Activated naive CD4-positive, alpha-beta T cell treated with anti-CD3 and anti-CD28 coated beads, Interleukin-2, amount 10 ng/mL, durations not matched to agents 7 days and 5 days (primary cell): Measurements from ENCODE around the gene SLC2A11.
"Not testable (repeated sequence)": the region's sequence is repeated elsewhere in the genome, so short reads cannot be mapped to it uniquely, and the experiment has no call there.

Source experiments
- CTCF ChIA-PET: fragments of 350-600 bp; sonication (Branson Sonifier 250); formaldehyde crosslinking; loops from one replicate; lab custom pipeline; 2021; ENCODE audit warnings: antibody characterized with exemption; lab: Charles Lee
- DNase-seq: peaks from one replicate; pipeline ENCODE4 v3.0.0-alpha.2; 2020
- H3K27ac Mint-ChIP-seq: one replicate; pipeline ENCODE4 v1.8.0; 2021; ENCODE audit warnings: mild to moderate bottlenecking, moderate library complexity, mixed read lengths
- H3K27me3 Mint-ChIP-seq: one replicate; pipeline ENCODE4 v1.8.0; 2021; ENCODE audit warnings: mild to moderate bottlenecking, mixed read lengths
- H3K36me3 Mint-ChIP-seq: one replicate; pipeline ENCODE4 v1.8.0; 2021; ENCODE audit warnings: mixed read lengths
- H3K4me1 Mint-ChIP-seq: one replicate; pipeline ENCODE4 v1.8.0; 2021; ENCODE audit warnings: mixed read lengths
- H3K4me3 Mint-ChIP-seq: one replicate; pipeline ENCODE4 v1.8.0; 2021; ENCODE audit warnings: mild to moderate bottlenecking, moderate library complexity, mixed read lengths
- H3K9me3 Mint-ChIP-seq: one replicate; pipeline ENCODE4 v1.8.0; 2021; ENCODE audit warnings: mixed read lengths

Gene SLC2A11

DNA sequence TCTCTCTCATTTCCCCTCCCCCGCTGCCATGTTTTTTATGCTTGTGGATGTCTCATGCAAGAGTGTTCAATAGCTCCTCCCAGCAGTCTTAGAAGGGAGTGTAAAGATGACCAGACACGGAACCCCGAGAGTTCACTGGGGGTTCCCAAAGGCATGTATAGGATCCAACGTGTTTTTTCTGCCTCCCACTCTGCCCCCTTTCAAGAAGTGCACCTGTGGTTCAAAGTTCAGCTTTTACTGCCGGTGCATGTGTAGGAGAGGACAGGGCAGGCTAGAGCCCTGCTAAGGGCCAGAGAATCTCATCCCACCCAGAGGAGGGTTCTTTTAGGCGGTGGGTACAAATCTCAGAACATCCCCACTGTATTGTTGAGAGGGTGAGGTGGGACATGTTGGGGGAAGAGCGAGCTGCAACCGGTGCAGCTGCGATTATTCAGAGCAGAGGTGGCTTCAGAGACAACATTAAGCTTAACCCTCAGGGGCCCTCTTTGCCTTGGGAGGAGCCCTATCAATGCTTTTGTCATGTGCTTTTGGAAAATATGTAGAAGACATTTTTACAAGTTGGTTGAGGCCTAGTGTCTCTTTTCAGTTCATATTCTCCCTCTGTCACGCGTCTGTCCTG lies 51.0 kb downstream of the SLC2A11 start:
- no peak overlapping the region for H3K27ac Mint-ChIP-seq
- CTCF ChIA-PET = no interaction called here
- H3K27me3 Mint-ChIP-seq = peaks cover 16% of the 10 kb centered on the region
- H3K4me1 Mint-ChIP-seq = peaks cover 26% of the 10 kb centered on the region
- H3K36me3 Mint-ChIP-seq = no peaks in the 10 kb centered on the region
- DNase-seq = no peak
- no peak overlapping the region for H3K4me3 Mint-ChIP-seq
- H3K9me3 Mint-ChIP-seq = no peaks in the 10 kb centered on the region

DNA sequence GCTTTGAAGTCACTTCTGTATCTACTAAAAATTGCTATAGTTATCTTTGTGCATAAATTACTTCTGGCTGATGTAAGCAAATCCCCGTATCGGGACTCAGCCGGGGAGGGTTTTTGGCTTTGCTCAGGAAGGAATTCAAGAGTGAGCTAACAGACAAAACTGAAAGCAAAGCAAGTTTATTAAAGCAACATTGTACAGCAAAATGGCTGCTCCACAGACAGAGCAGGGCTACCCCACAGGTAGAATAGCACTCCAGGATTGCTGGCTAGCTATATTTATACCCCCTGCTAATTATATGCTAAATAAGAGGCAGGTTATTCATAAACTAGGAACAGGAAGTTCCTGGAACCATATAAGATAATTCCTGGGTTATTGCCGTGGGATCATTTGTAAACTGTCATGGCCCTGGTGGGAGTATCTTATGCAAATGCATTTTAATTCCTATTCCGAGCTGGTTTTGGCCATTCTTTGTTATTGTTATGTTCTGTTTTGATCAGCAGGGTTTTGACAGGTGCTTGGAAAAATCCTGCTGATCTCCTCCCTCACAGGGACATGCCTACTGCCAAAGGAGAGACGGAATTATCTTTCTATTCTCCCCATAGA lies 51.7 kb downstream of the SLC2A11 start:
- Mint-ChIP-seq H3K36me3 (no peaks in the 10 kb centered on the region), H3K27ac (no peak overlapping the region), H3K4me1 (peaks cover 32% of the 10 kb centered on the region), H3K27me3 (peaks cover 16% of the 10 kb centered on the region), H3K4me3 (no peak overlapping the region), H3K9me3 (no peaks in the 10 kb centered on the region)
- DNase-seq = no peak
- CTCF ChIA-PET = no interaction called here

DNA sequence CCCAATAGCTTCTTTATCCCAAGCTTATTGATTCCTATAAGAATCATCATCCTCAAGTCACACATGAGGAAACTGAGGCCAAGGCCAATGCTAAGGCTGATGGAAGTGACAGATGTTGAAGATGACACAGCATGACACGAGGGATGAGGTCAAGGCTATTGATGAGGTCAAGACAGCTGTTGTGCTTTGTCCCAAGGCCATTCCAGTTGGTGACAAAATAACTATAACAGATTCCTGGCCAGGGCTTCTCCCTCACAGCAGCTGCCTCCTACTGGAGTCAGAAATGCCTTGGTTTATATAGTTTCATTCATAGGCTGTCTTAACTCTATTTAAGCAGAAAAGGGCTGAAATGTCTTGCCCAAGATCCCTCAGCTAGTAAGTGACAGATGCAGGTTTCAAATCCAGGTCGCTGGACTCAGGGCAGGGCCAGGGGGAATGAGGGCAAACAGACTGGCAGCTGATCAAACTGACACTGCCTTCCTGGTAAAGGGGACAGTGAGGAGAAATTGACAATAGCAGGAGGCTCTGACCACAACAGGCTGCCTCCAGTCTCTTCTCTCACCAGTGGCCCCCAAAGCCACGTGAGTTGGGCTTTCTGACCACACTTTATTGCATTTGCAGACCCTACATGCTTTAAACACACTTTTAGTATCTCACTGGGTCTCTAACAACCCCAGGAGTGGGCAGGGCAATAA lies 53.0 kb downstream of the SLC2A11 start:
- H3K4me3 Mint-ChIP-seq = no peak overlapping the region
- peaks cover 8% of the 10 kb centered on the region for H3K27me3 Mint-ChIP-seq
- no peak overlapping the region for H3K27ac Mint-ChIP-seq
- no peaks in the 10 kb centered on the region for H3K9me3 Mint-ChIP-seq
- H3K36me3 Mint-ChIP-seq = no peaks in the 10 kb centered on the region
- H3K4me1 Mint-ChIP-seq = peaks cover 30% of the 10 kb centered on the region
- CTCF ChIA-PET = interaction anchor here (1.0 to 1.1 kb wide), 2 partner anchors 16 to 52 kb away, joined by 3 read pairs; partner anchors contain the start of gene MIF
- no peak for DNase-seq

DNA sequence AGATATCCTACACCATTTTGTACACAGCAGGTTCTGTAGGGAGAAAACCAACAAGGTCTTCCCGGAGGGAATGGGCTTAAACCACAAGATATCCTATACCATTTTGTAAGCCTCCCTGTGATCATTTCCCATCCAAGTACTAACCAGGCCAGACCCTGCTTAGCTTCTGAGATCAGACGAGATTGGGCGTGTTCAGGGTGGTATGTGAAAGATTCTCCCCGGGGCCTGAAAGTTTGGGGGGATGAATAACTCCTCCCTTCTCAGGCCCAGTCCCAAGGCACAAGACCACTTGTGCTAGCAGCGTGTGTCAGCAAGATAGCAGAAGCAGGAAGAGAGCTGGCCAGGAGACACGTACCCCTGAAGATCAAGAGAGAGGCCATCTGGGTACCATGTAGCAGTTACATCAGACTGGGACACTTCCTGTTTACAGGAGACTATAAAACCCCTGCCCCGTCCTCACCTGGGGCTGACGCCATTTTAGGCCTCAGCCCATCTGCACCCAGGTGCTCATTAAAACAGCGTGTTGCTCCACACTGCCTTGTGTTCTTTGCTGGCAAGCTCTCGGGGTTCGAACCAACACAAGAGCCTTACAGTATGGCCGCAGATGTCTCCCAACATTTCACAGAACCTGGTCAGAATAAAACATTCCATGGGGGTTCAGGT lies 53.8 kb downstream of the SLC2A11 start:
- H3K27me3 Mint-ChIP-seq = peaks cover 5% of the 10 kb centered on the region
- no peaks in the 10 kb centered on the region for H3K9me3 Mint-ChIP-seq
- peaks cover 28% of the 10 kb centered on the region for H3K4me1 Mint-ChIP-seq
- H3K27ac Mint-ChIP-seq = no peak overlapping the region
- no peak for DNase-seq
- CTCF ChIA-PET = interaction anchor here (1.0 kb wide), 1 partner anchor 52 kb away, joined by 3 read pairs; no protein-coding TSS in a partner anchor
- H3K4me3 Mint-ChIP-seq = no peak overlapping the region
- H3K36me3 Mint-ChIP-seq = no peaks in the 10 kb centered on the region

DNA sequence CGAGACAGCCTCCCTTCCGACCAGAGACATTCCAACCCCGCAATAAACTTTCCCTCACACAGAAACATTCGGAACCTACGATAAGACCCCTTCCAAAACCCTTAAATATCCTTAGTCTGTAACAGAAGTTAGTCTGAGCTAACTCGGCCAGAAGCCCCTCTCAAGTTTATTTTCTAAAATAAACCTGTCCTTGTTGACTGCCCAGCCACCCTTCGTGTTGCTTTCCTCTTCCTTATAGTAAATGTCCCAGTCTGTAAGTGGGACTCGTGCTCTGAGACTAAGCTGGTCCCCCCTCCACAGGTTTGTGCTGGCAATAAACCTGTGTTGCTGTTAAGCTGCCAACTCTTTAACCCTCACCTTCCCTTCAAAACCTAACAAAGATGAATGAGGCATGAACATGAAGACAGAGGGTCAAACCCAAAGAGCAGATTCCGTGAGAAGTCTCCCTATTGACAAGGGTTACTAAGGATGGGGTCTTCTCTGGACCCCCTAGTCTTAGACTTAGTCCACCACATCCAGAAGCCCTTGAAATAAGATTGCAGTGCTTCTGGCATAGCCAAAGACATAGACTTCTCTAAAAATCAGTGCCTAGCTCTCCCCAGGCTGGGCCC lies 54.7 kb downstream of the SLC2A11 start:
- no peak overlapping the region for H3K27ac Mint-ChIP-seq
- no peak for DNase-seq
- CTCF ChIA-PET = interaction anchor here (1.7 kb wide), 1 partner anchor 18 kb away, joined by 11 read pairs; the partner anchor contains the start of gene MIF
- peaks cover 28% of the 10 kb centered on the region for H3K4me1 Mint-ChIP-seq
- H3K27me3 Mint-ChIP-seq = no peaks in the 10 kb centered on the region
- no peaks in the 10 kb centered on the region for H3K9me3 Mint-ChIP-seq
- no peaks in the 10 kb centered on the region for H3K36me3 Mint-ChIP-seq
- H3K4me3 Mint-ChIP-seq = no peak overlapping the region

DNA sequence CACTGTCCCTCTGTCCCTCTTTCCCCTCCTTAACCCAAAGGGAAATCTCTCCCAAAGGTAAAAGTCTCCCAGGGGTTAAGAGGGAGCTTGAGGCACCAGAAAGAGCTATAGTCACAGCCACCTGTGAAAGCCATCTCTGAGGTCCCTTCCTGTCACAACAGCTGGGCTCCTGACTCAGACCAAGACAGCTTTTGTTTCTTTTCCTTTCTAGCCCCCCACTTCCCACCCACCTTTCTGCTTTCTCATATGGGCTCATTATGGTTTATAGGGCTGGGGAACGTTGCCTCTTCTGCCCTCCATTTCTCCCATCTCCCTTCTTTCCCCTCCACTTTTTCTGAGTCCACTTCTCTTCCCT lies 55.6 kb downstream of the SLC2A11 start:
- DNase-seq = no peak
- H3K36me3 Mint-ChIP-seq = peaks cover 2% of the 10 kb centered on the region
- H3K4me3 Mint-ChIP-seq = peak overlapping the region; percentile 83
- H3K27ac Mint-ChIP-seq = peak overlapping the region; percentile 93
- H3K4me1 Mint-ChIP-seq = peaks cover 28% of the 10 kb centered on the region
- CTCF ChIA-PET = interaction anchor here (1.7 kb wide), 1 partner anchor 19 kb away, joined by 11 read pairs; the partner anchor contains the start of gene MIF
- H3K9me3 Mint-ChIP-seq = no peaks in the 10 kb centered on the region
- no peaks in the 10 kb centered on the region for H3K27me3 Mint-ChIP-seq

DNA sequence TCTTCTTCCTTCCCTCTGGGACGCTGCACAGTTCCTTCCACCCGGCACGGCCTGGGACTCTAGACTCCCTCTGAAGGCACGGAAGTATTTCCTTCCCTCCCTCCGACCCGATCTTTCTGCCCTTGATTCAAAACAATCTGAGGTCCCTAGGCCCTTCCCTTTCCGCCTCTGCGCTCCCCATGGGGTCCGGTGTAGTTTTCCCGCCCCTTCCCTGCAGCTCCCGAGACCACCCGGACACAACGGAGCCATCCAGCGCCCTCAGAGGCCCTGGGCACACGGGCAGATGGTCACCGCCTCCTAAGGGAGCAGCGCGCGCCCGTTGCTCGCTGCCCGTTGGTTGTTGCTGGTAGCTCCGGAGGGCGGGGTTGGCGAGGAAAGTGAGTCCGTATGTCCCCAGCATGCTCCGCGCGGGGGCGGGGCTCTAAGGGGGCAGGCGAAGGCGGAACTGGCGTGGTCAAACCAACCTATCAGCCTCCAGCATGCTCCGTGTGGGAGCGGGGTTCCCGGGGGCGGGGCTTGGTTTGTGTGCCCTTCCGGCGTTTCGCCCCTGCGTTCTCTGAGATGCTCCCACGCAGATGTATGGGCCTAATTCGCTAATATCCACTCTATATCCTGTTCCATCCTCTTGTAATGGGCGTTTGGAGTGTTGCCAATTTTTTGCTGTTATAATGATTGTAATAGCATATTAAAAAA lies 56.1 kb downstream of the SLC2A11 start:
- Mint-ChIP-seq H3K4me1 (peaks cover 28% of the 10 kb centered on the region), H3K9me3 (no peaks in the 10 kb centered on the region), H3K4me3 (peak overlapping the region; percentile 83), H3K27ac (peak overlapping the region; percentile 93), H3K36me3 (peaks cover 3% of the 10 kb centered on the region), H3K27me3 (no peaks in the 10 kb centered on the region)
- CTCF ChIA-PET = interaction anchor here (1.7 kb wide), 1 partner anchor 20 kb away, joined by 11 read pairs; the partner anchor contains the start of gene MIF
- DNase-seq = peak; percentile 100

DNA sequence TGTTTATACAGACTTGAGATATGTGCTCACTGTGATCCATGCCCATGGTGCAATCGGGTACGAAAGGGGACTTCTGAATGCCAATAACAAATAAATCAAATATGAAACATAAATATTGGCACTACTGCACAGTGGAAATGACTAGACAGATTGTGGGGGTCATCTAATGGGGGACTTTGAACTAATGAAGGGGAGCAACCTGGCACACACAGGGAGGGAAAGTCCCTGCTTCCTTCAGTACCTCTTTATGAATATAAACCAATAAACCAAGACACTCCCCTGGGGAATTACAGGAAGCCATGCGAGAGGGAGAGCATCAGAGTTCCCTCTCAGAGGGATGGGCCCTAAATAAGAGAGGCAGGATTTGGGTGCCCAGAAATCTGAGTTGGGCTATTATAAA lies 57.6 kb downstream of the SLC2A11 start:
- Mint-ChIP-seq H3K4me1 (peaks cover 28% of the 10 kb centered on the region), H3K27me3 (no peaks in the 10 kb centered on the region), H3K9me3 (no peaks in the 10 kb centered on the region), H3K4me3 (no peak overlapping the region), H3K27ac (no peak overlapping the region), H3K36me3 (peaks cover 3% of the 10 kb centered on the region)
- DNase-seq = no peak
- CTCF ChIA-PET = interaction anchor here (1.4 kb wide), 1 partner anchor 15 kb away, joined by 3 read pairs; no protein-coding TSS in a partner anchor

DNA sequence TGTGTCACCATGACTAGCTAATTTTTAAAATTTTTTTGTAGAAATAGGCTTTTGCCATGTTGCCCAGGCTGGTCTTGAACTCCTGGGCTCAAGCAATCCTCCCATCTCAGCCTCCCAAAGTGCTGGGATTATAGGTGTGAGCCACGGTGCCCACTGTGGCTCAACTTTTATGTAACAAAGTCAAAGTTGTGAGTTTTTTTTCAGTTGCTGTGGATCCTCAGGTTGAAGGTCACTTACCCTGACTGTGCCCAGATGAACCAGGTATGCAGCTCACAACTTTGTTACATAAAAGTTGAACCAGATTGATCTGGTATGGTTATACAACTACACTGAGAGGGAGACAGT lies 62.6 kb downstream of the SLC2A11 start:
- H3K4me1 Mint-ChIP-seq, H3K27ac Mint-ChIP-seq, H3K4me3 Mint-ChIP-seq, DNase-seq, H3K9me3 Mint-ChIP-seq, H3K27me3 Mint-ChIP-seq: not testable (repeated sequence)
- CTCF ChIA-PET = interaction anchor here (1.5 kb wide), 1 partner anchor 26 kb away, joined by 4 read pairs; the partner anchor contains the start of gene MIF
- peaks cover 20% of the 10 kb centered on the region for H3K36me3 Mint-ChIP-seq

DNA sequence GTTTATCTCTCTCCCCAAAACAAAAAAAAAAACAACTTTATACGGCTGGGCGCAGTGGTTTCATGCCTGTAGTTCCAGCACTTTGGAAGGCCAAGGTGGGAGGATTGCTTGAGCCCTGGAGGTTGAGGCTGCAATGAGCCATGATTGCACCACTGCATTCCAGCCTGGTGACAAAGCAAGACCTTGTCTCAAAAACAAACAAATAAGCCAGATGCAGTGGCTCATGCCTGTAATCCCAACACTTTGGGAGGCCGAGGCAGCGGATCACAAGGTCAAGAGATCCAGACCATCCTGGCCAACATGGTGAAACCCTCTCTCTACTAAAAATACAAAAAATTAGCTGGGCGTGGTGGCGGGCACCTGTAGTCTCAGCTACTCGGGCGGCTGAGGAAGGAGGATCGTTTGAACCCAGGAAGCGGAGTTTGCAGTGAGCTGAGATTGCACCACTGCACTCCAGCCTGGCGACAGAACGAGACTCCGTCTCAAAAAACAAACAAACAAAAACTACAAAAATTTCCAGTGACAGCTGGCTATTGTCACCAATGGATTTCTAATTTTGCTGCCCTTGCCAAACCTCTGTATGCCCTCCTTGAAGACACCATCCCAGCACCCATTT lies 64.0 kb downstream of the SLC2A11 start:
- Mint-ChIP-seq H3K9me3 (peaks cover 13% of the 10 kb centered on the region), H3K36me3 (peaks cover 31% of the 10 kb centered on the region)
- not testable (repeated sequence) for DNase-seq, H3K27me3 Mint-ChIP-seq, H3K4me3 Mint-ChIP-seq, H3K27ac Mint-ChIP-seq, H3K4me1 Mint-ChIP-seq
- CTCF ChIA-PET = interaction anchor here (1.0 kb wide), 1 partner anchor 28 kb away, joined by 3 read pairs; the partner anchor contains the start of gene MIF

DNA sequence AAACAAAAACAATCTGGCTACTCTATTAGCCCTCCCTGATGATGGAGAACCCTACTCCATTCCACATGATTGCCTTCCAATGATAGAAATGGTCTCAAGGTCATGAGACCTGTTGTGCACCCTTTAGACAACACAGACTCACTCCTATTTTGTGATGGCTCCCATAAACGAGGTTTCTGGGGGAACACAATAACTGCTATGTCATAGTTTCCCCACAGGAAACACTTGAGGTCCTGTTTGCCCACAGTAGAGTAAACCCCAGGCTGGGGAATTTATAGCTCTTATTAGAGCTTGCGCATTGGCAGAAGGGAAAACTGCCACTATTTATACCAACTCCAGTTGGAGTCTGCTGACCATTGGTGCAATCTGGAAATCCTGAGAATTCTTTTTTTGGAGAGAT lies 65.2 kb downstream of the SLC2A11 start:
- Mint-ChIP-seq H3K4me3 (no peak overlapping the region), H3K4me1 (peaks cover 5% of the 10 kb centered on the region), H3K27me3 (no peaks in the 10 kb centered on the region), H3K36me3 (peaks cover 42% of the 10 kb centered on the region), H3K27ac (no peak overlapping the region), H3K9me3 (peaks cover 13% of the 10 kb centered on the region)
- DNase-seq = no peak
- CTCF ChIA-PET = no interaction called here

DNA sequence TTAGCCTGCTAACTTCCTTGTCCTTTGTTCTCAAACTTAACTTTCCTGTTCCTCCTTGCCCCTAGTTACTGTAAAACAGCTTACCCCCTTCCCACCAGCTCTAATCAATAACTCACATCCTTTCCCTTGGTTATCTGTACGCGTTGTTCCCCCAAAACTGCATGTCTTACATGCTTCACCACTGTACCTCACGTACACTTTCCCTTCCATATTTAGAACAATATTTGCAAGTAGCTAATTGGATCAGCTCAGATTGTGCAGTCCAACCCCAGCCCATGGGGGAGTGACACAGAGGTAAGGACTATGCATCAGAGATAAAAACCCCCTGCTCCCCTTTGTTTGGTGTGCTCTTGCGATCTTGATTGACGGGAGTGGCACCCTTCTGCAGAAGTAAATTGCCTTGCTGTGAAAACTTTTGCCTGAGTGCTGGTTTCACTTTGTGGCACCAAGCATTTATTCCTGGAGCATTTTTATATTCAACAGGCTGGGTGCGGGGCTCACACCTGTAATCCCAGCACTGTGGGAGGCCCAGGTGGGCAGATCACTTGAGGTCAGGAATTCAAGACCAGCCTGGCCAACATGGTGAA lies 67.4 kb downstream of the SLC2A11 start:
- Mint-ChIP-seq H3K36me3 (peaks cover 48% of the 10 kb centered on the region), H3K27ac (no peak overlapping the region), H3K4me1 (peaks cover 5% of the 10 kb centered on the region), H3K9me3 (peaks cover 13% of the 10 kb centered on the region), H3K27me3 (no peaks in the 10 kb centered on the region), H3K4me3 (no peak overlapping the region)
- CTCF ChIA-PET = no interaction called here
- no peak for DNase-seq

DNA sequence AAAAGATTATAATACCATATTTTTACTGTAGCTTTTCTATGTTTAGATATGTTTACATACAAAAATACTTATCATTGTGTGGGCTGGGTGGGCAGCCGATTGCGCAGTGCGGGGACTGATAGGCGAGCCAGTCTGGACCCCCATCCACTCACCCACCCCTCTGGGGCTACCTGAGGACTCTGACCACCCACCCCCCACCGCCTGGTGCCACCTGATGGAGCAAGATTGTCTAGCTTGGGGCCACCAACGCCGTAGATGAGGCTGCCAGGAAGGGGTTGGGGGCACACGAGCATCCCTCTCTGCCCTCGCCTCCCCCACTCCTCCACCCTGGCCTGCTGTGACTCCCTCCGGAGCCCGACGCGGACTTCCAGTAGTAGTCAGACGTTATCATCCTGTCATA lies 68.9 kb downstream of the SLC2A11 start:
- Mint-ChIP-seq H3K4me3 (no peak overlapping the region), H3K27ac (no peak overlapping the region), H3K27me3 (no peaks in the 10 kb centered on the region), H3K9me3 (peaks cover 18% of the 10 kb centered on the region), H3K36me3 (peaks cover 54% of the 10 kb centered on the region), H3K4me1 (peaks cover 5% of the 10 kb centered on the region)
- CTCF ChIA-PET = no interaction called here
- DNase-seq = no peak
